BJ (cell line): ENCODE results near the gene RELT. TPM values are rescaled to one million over a fixed set of nuclear protein-coding genes. Genes with fewer than 3 reads are reported as not detected.

Experiments
- CTCF ChIA-PET: fragments of 350-600 bp; formaldehyde crosslinking; extraction: SDS; loops from one replicate; lab custom pipeline; 2021; ENCODE audit warnings: antibody characterized with exemption, inconsistent platforms; lab: Yijun Ruan, JAX
- POLR2A ChIA-PET: fragments of 300-600 bp; sonication (Branson Sonifier 250); formaldehyde crosslinking; extraction: SDS; loops from one replicate; lab custom pipeline; 2021; ENCODE audit warnings: antibody characterized with exemption; lab: Charles Lee
- DNase-seq: peaks from one replicate; pipeline ENCODE4 v3.0.0-alpha.2; 2011; ENCODE audit warnings: low read depth
- H3K27me3 ChIP-seq: 2 replicates; pipeline ENCODE4 v1.6.0; 2011; ENCODE audit warnings: low read length; ENCODE audit not compliant: control insufficient read depth, insufficient read depth
- H3K36me3 ChIP-seq: 2 replicates; pipeline ENCODE4 v1.5.1; 2011; ENCODE audit warnings: low read length; ENCODE audit not compliant: control insufficient read depth, insufficient read depth
- H3K4me3 ChIP-seq: 2 replicates; pipeline ENCODE4 v1.5.1; 2011; ENCODE audit warnings: low read depth, mild to moderate bottlenecking, control low read depth, low read length
- CTCF ChIP-seq: IDR thresholded peaks from 2 replicates; pipeline ENCODE4 v1.5.1; 2011; ENCODE audit warnings: low read depth, mild to moderate bottlenecking, control low read depth, inconsistent platforms, low read length, moderate library complexity; ENCODE audit not compliant: insufficient read depth
- polyA plus RNA-seq: library from polyadenylated mRNA; depleted of rRNA; stranded (reverse); fragments of >200 nt; gene quantifications from 2 replicates; pipeline ENCODE4 v1.2.3, GENCODE V29; 2011

The RELT gene
- polyA plus RNA-seq, 1 experiment, result 3.7 TPM

GRCh38 chr11:73390601-73391565, 14.7 kb downstream of the RELT start:
- Histone ChIP-seq H3K27me3 (no peaks in the 10 kb centered on the region), H3K4me3 (no peak overlapping the region), H3K36me3 (peaks cover 15% of the 10 kb centered on the region)
- POLR2A ChIA-PET, result no interaction called here
- no peak for TF ChIP-seq CTCF
- CTCF ChIA-PET, result interaction anchor here (1.0 to 2.4 kb wide), 6 partner anchors 15 to 270 kb away, joined by 3 to 11 read pairs (median 4); partner anchors contain the start of gene RELT
- DNase-seq, result no peak

DNA sequence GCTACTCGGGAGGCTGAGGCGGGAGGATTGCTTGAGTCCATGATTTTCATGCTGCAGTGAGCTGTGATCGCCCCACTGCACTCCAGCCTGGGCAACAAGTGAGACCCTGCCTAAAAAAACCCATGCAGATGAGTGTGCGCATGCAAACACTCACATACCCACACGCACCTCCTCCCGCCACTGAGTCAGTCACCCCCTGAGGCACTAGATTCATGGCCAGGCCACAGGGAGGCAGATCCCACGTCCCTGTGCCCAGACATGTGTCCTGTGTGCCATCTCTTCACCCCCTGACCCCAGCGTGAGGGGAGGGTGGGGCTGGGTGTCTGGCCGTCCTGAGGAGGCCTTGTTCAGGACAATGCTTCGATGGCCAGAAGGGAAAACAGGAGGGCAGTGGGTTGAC, 15.5 kb downstream of the RELT start:
- H3K27me3 ChIP-seq, result no peaks in the 10 kb centered on the region
- ChIA-PET POLR2A (no interaction called here), CTCF (interaction anchor here (1.4 to 3.5 kb wide), 4 partner anchors 19 to 95 kb away, joined by 3 to 27 read pairs (median 6); no protein-coding TSS in a partner anchor)
- no peak for DNase-seq
- H3K36me3 ChIP-seq, result peaks cover 15% of the 10 kb centered on the region
- TF ChIP-seq CTCF, result no peak
- H3K4me3 ChIP-seq, result no peak overlapping the region

DNA sequence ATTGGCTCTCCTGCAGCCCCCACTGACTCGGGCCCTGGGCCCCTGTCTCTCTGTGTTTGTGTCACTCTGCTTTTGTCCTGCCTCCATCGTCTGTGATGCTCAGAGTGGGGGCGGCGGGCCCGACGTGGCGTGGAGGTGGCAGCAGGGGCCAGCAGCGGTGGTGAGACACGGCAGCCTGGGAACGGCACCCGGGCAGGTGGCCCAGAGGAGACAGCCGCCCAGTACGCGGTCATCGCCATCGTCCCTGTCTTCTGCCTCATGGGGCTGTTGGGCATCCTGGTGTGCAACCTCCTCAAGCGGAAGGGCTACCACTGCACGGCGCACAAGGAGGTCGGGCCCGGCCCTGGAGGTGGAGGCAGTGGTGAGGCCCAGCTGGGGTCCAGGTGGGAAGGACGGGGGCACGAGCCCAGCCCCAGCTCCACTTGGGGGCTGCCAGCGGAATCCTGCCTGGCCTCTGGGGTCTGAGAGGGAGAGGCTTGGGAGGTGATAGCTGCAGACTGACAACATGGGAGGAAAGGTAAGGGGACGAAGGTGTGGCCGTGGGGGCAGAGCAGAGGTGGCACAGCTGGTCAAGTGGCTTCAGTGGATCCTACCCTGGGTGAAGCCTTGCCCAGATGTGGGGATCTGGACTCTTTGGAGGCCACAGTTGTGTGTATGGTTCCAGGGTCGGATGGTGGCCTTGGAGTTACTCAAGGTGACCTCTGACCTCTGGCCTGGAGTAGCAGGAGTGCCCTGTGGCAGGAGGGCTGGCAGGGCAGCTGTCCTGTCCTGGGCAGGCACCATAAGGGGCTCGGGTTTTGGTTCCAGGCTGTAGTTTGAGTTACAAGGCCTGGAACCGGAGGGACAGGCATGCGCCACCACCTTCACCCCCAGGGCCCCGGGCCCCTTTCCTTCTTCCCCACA, 16.2 kb downstream of the RELT start:
- no peaks in the 10 kb centered on the region for H3K27me3 ChIP-seq
- CTCF ChIA-PET, result interaction anchor here (0.5 to 3.5 kb wide), 26 partner anchors 7 to 268 kb away, joined by 3 to 30 read pairs (median 8); partner anchors contain the start of genes ARHGEF17 and RELT
- POLR2A ChIA-PET, result no interaction called here
- TF ChIP-seq CTCF, result no peak
- H3K36me3 ChIP-seq, result peaks cover 15% of the 10 kb centered on the region
- no peak overlapping the region for H3K4me3 ChIP-seq
- no peak for DNase-seq

GRCh38 chr11:73393011-73393380, 16.8 kb downstream of the RELT start:
- DNase-seq, result no peak
- CTCF ChIA-PET, result interaction anchor here (0.6 to 3.5 kb wide), 28 partner anchors 8 to 267 kb away, joined by 3 to 30 read pairs (median 7); partner anchors contain the start of genes ARHGEF17 and RELT
- Histone ChIP-seq H3K4me3 (no peak overlapping the region), H3K36me3 (peaks cover 15% of the 10 kb centered on the region), H3K27me3 (no peaks in the 10 kb centered on the region)
- POLR2A ChIA-PET, result no interaction called here
- no peak for TF ChIP-seq CTCF
